VCaP (cell line): ENCODE results near the gene ITPR2.

Source experiments
- H3K27ac ChIP-seq: fragments of 450-650 bp; 2 replicates; pipeline ENCODE4 v1.5.1; 2017
- TF ChIP-seq, protein P1 (sequence below): fragments of 450-650 bp; conservative IDR thresholded peaks from 2 replicates; pipeline ENCODE4 v1.5.1; 2017; ENCODE audit warnings: mild to moderate bottlenecking, moderate library complexity

ITPR2 gene

DNA sequence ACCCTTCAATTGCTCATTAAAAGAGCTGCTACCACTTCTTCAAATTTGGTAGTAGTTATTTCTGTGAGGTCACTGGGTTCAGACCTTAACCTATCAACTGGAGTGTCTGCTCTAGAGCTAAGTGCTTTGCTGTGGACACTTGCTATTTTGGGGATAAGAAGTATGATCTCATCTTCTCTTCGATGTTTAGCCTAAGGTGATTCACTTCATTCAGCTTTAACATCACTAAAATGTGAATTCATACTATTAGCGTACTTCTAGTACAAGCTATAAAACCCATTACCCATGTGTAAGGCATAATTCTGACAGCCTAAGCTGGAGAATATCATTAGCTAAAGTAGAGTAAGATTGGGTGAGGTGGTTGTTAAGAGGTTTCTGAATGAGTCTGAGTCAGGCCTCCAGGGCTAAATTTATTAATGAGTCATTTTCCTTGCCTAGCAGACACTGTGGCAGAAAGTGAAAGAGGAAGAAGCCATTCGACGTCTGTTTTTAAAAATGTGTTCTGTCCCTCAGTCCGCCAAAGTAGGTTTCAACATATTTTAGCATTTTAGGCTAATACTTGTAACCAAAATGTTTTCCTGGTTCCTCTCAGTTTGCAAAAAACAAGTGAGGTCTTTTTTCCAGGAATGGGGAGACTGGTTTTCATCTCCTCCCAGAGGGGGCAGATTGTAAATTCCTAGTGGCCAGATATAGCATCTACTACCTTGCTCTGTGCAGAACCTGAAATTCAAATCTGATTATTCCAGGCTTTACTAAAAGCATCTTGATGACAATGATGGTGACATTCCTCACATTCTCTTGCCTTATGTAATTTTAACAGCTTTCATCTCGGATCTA lies 534.0 kb downstream of the ITPR2 start:
- H3K27ac ChIP-seq = no peak overlapping the region
- TF ChIP-seq, protein P1, sequence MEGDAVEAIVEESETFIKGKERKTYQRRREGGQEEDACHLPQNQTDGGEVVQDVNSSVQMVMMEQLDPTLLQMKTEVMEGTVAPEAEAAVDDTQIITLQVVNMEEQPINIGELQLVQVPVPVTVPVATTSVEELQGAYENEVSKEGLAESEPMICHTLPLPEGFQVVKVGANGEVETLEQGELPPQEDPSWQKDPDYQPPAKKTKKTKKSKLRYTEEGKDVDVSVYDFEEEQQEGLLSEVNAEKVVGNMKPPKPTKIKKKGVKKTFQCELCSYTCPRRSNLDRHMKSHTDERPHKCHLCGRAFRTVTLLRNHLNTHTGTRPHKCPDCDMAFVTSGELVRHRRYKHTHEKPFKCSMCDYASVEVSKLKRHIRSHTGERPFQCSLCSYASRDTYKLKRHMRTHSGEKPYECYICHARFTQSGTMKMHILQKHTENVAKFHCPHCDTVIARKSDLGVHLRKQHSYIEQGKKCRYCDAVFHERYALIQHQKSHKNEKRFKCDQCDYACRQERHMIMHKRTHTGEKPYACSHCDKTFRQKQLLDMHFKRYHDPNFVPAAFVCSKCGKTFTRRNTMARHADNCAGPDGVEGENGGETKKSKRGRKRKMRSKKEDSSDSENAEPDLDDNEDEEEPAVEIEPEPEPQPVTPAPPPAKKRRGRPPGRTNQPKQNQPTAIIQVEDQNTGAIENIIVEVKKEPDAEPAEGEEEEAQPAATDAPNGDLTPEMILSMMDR = no peak

DNA sequence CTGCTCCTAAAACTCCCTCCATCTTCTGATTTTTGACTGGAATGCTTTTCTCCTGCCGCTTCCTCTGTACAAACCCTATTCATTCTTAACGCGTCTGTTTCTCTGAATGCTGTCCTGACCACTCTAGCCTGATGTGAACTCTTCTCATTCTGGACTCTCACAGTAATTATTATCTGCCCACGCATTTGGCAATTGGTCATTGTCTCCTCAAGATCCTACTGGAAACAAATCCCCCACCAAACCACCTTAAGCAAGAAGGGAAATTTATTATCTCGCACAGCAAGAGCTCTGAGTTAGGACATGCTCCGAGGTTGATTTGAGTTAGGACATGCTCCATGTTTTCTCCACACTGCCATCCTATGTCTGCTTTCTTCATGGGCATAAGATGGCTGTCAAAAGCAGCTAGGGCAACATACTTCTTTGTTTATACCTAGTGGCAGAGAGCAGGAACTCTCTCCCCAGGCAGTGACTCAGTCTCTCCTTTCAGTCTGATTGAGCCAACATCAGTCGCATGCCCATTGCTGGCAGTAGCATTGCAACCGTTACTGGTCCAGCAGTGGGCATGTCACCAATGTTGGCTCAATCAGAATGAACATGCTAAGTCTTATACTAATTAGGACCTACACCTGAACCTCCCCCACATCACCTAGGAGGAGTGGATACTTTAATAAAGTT lies 535.5 kb downstream of the ITPR2 start:
- TF ChIP-seq, protein P1 = no peak
- no peak overlapping the region for H3K27ac ChIP-seq

DNA sequence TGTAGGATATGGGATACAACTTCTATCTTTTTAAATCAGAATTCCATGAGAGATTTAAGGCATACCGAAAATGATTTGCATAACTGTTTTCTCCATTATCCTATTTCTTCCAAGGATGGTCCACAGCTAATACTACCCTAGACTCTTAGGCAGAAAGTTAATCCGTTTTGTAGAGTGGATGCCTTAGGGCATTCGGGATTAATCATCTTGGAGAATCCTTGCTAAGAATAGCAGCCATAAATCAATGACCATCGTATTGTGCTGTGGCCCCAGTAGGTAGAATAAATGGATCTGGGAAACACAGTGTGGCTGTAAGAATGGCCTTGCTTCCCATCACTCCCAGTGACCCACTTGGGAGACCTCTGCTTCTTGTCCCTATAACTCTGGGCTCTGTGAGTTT lies 538.0 kb downstream of the ITPR2 start:
- H3K27ac ChIP-seq = no peak overlapping the region
- TF ChIP-seq, protein P1 = no peak

DNA sequence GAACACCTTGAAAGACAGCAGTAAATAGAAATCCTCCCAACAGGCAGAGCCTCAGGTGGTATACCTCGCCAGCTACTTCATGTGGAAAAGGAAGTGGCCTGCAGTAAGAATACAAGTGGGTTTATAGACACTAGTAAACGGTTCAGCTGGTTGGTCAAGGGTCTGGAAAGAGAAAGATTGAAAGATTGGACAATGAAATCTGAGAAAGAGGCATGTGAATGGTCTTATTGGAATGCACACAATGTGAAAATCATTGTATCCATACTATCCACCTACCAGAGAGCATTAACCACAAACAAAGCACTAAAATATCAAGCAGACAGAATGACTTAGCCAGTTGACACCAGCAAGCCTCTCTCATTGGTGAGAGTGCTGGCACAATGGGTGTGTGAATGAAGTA lies 539.4 kb downstream of the ITPR2 start:
- H3K27ac ChIP-seq = no peak overlapping the region
- TF ChIP-seq, protein P1 = no peak

DNA sequence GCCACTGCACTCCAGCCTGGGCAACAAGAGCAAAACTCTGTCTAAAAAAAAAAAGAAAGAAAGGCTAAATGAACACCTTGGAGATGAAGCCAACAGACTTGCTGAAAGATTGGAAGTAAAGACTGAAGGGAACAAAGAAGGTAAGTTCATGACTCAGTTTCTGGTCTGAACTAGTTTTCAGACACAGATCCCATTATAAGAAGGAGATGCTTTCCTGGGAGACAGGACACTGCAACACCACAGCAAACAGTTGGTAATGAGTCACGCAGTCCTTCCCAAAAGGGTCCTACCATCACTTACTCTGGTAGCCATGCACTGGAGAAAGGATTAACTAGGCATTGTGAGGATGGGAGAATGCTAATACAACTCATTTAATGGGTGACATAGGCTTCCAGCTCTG lies 540.4 kb downstream of the ITPR2 start:
- H3K27ac ChIP-seq = no peak overlapping the region
- TF ChIP-seq, protein P1 = no peak

DNA sequence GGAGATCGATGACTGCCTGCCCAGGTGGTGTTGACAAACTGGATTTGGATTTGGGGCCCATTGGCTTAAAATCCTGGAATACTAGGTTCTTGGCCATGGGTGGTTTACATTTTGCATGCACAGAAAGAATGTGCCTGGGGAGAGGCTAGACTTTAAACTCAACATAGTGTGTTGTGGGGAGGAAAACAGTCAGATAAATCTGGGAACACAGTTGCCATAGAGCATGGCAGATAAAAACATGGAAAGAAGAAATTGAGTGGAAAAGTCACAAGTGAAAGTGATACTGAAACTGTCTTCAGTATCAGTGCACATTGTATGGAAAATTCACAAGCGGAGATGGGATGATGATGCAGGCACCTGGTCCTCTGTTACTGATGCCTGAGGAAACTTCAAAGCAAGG lies 542.4 kb downstream of the ITPR2 start:
- no peak overlapping the region for H3K27ac ChIP-seq
- TF ChIP-seq, protein P1 = no peak

DNA sequence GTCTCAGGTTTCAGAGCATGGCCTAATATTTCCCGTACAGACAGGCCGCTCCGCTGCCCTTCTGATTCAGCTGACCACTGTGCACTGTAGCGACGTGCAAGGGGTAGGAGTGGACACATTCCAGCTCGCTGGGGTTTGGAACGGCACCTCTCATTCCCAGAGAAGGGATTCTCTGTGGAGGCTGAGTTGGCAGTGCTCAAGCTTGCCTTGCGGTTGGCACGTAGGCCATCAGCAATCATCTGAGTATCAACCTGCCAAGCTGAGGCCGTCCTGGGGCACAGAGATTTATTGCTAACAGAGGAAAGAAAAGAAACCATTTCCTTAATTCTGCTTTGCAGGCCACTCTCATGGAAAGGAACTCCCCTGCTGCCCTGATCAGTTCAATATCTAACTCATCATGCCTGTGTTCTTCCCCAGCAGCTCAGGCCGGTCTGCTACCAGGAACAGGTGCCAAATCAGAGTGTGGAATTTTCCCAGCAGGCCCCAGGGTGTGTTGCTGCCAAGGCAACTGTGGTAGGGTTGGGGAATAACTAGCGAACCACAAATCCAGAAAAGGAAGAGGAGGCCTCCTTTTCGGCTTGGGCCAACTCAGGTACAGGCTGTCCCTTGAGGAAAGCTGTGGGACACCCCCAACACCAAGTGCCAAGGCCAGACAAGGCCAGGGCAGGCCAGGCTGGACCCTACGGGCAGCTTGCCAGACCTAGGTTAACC lies 545.2 kb downstream of the ITPR2 start:
- TF ChIP-seq, protein P1 = no peak
- H3K27ac ChIP-seq = no peak overlapping the region
